HG02870 (cell line): ENCODE data around the gene MAGEA2.
"Not testable (repeated sequence)": the region's sequence is repeated elsewhere in the genome, so short reads cannot be mapped to it uniquely, and the experiment has no call there.

Experiments used
- ATAC-seq: cut with Tn5 transposase; IDR thresholded peaks from one replicate; pipeline ENCODE4 v1.9.1; 2021; ENCODE audit warnings: mild to moderate bottlenecking, moderate library complexity; ENCODE audit not compliant: unreplicated experiment

Gene MAGEA2

DNA sequence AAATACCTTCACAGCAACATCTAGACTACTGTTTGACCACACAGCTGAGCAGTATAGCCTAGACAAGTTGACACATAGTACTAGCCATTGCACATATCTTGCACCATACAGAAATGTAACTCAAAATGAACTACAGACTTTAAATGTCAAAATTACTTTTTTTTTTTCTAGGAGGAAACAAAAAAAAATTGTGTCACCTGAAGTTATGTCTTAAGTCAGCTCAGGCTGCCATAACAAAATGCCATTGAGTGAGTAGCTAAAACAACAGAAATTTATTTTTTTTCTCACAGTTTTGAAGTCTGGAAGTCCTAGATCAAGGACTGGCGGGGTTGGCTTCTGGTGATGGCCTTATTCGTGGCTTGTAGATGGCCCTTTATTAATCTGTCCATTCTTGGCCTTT lies 44.5 kb downstream of the MAGEA2 start, which contains the start of gene CSAG2:
Gene CSAG2 (minus strand): TSS at position 101 of the 400 bp plus-strand sequence. CDS start 161 bp downstream, outside the sequence.
- ATAC-seq = not testable (repeated sequence)

- ATAC-seq = not testable (repeated sequence)
These were observed 47.1 kb downstream of the MAGEA2 start for GRCh38 chrX:152706500-152706899.

- not testable (repeated sequence) for ATAC-seq
These were observed 53.3 kb downstream of the MAGEA2 start for GRCh38 chrX:152700390-152700789.
